Prostate gland (tissue), 2 donors: Measurements from ENCODE around the gene VSIG2. TPM values are rescaled to one million over a fixed set of nuclear protein-coding genes. Genes with fewer than 3 reads are reported as not detected.

ENCODE experiments used
- DNase-seq: peaks from one replicate; pipeline ENCODE4 v3.0.0-alpha.2; 2019; ENCODE audit warnings: low spot score
- H3K27ac ChIP-seq, 2 donors: fragments of 200-600 bp; sonication (generic); 2 replicates each; pipeline ENCODE4 v1.5.1; 2017 to 2019
- H3K27me3 ChIP-seq: fragments of 200-600 bp; sonication (generic); replicated peaks from 2 replicates; pipeline ENCODE4 v1.5.1; 2019; ENCODE audit not compliant: insufficient read depth
- H3K36me3 ChIP-seq, 2 donors: fragments of 200-600 bp; sonication (generic); 1 replicate in 1 of 2; 2 replicates in 1 of 2; pipeline versions ENCODE4 v1.5.1 to v1.8.1; 2017 to 2019
- H3K4me1 ChIP-seq: fragments of 200-600 bp; sonication (generic); replicated peaks from 2 replicates; pipeline ENCODE4 v1.5.1; 2019
- H3K4me3 ChIP-seq, 2 donors: fragments of 200-600 bp; sonication (generic); 2 replicates each; pipeline ENCODE4 v1.5.1; 2017 to 2019
- H3K9me3 ChIP-seq: fragments of 200-600 bp; sonication (generic); 2 replicates; pipeline ENCODE4 v1.5.1; 2017
- POLR2A ChIP-seq: fragments of 450-650 bp; IDR thresholded peaks from one replicate; pipeline ENCODE4 v1.6.1; 2016; ENCODE audit warnings: antibody characterized with exemption, mild to moderate bottlenecking
- POLR2AphosphoS5 ChIP-seq: sonication (generic); formaldehyde crosslinking; IDR thresholded peaks from one replicate; pipeline ENCODE4 v1.6.1; 2017; ENCODE audit warnings: antibody characterized with exemption
- WGBS: methylation state at CpG from one replicate; pipeline ENCODE4 v1.1.5; 2018; 5-methylcytosine and 5-hydroxymethylcytosine counted together
- intact Hi-C: fragments of 100-400 bp; cut with DNase I; formaldehyde crosslinking; loops from one replicate; pipeline ENCODE4 v1.14.2; 2022
- total RNA-seq, 2 donors: library from RNA; depleted of rRNA; stranded (reverse); fragments of >200 nt; gene quantifications; one replicate each; pipeline ENCODE4 v1.1.0, GENCODE V29; 2016
- TF ChIP-seq, protein P1 (sequence below), 4 experiments: fragments of 200-600 bp in 2 of 4; fragments of 450-650 bp in 2 of 4; sonication (generic) in 2 of 4; IDR thresholded peaks; 1 replicate in 3 of 4; 2 replicates in 1 of 4; pipeline ENCODE4 v1.5.1; 2016 to 2019; ENCODE audit warnings: antibody characterized with exemption in 4 of 4, mild to moderate bottlenecking in 2 of 4, moderate library complexity in 2 of 4

The VSIG2 gene
- total RNA-seq, 2 donors from 2014 or later: 28.2 to 38.6 TPM

DNA sequence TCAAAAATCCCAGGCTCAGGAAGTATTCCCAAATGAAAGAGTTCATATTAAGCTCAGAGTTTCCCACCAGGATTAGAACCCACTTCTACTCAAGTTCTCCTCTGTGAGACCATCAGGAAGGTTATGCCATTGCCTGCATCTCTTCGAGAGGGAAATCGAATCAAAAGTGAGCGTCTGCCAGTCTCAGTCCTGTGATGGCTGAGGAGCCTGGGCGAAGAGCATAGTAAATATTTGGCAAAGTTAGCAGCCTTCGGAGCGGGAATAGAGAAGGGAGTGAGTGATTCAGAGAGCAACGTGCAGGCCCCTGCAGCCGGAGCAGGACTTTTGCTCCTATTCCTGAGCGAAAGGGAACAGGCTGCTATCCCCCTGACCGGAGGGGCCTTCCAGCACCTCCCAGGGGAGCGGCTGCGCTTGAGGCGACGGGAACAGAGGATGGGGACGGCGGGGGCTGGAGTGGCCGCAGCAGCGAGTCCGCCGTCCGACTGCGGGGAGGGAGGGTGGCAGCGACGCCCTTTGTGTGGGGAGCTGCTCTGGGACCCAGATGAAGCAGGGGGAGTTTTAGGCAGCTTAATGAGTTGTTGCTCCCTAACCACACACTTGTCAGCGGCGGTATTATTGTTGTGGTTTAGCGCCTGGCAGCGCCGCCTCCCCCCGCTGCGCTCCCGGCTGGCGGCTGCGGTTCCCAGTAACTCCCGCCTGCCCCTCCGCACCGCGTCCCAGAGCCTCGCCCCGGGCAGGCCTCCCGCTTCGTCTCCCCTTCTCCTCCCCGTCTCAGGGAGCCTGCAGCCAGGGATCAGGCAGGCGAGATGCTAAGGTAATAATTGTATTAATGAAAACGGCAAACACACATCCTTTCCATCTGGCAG, 34.0 kb downstream of the VSIG2 start:
- intact Hi-C loops: no loop called here
- Histone ChIP-seq H3K9me3 (no peaks in the 10 kb centered on the region), H3K4me3 (peak overlapping the region; percentile 6 to 30), H3K4me1 (no peaks in the 10 kb centered on the region), H3K36me3 (no peaks in the 10 kb centered on the region), H3K27ac (no peak overlapping the region), H3K27me3 (no peaks in the 10 kb centered on the region)
- WGBS: under 1% methylated on average over 45 of the region's 45 CpGs
- TF ChIP-seq, protein P1, sequence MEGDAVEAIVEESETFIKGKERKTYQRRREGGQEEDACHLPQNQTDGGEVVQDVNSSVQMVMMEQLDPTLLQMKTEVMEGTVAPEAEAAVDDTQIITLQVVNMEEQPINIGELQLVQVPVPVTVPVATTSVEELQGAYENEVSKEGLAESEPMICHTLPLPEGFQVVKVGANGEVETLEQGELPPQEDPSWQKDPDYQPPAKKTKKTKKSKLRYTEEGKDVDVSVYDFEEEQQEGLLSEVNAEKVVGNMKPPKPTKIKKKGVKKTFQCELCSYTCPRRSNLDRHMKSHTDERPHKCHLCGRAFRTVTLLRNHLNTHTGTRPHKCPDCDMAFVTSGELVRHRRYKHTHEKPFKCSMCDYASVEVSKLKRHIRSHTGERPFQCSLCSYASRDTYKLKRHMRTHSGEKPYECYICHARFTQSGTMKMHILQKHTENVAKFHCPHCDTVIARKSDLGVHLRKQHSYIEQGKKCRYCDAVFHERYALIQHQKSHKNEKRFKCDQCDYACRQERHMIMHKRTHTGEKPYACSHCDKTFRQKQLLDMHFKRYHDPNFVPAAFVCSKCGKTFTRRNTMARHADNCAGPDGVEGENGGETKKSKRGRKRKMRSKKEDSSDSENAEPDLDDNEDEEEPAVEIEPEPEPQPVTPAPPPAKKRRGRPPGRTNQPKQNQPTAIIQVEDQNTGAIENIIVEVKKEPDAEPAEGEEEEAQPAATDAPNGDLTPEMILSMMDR (IDR thresholded peaks at IDR 0.05): no peak
- TF ChIP-seq POLR2A (no peak), POLR2AphosphoS5 (no peak)
- DNase-seq: no peak

DNA sequence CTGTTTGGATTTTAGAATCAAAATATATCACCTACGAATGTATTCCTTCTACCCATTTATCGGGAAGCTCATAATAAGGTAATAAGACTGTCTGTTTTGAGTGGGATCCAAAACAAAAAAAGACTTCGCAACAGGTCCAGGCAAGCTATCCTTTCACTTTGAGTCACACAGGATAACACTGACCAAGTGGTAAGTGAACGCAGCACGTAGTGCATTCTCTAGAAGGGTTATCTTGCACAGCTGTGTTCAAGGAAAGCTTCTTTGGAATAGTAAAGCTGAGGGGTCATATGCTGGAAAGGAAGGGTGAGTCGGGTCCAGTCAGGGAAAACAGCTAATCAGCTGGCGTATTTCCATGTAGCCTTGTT, 34.7 kb downstream of the VSIG2 start:
- TF ChIP-seq POLR2A (no peak), POLR2AphosphoS5 (no peak)
- TF ChIP-seq, protein P1 (IDR thresholded peaks at IDR 0.05): no peak

DNA sequence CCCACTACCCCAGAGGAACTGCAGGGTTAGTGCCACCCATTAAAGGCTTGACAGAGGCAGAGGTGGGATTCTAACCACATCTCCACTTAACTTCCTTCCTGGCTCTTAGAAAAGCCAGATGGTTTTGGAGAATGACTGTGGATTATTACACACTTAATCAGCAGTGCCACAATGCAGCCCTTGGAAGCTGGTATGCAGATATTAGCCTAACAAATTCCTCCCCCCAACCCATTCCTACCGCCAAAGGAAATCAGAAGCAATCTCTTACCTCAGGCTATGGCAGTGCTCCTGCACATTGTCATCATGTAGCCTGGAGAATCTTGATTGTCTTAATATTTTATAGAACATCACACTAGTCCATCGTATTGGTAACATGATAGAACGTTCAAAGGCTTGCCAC, 35.5 kb downstream of the VSIG2 start:
- WGBS: 45% methylated on average over 3 of the region's 3 CpGs
- DNase-seq: no peak
- Histone ChIP-seq H3K4me3 (no peak overlapping the region), H3K4me1 (no peaks in the 10 kb centered on the region), H3K36me3 (no peaks in the 10 kb centered on the region), H3K27me3 (no peaks in the 10 kb centered on the region), H3K27ac (no peak overlapping the region), H3K9me3 (no peaks in the 10 kb centered on the region)
- no peak for TF ChIP-seq POLR2AphosphoS5
- no peak for TF ChIP-seq POLR2A
- TF ChIP-seq, protein P1 (IDR thresholded peaks at IDR 0.05): no peak
- intact Hi-C loops: no loop called here

More for the DNA sequence above, 34.7 kb downstream of the VSIG2 start:
- DNase-seq: no peak
- intact Hi-C loops: no loop called here
- Histone ChIP-seq H3K9me3 (no peaks in the 10 kb centered on the region), H3K27ac (no peak overlapping the region), H3K36me3 (no peaks in the 10 kb centered on the region), H3K27me3 (no peaks in the 10 kb centered on the region), H3K4me3 (no peak overlapping the region), H3K4me1 (no peaks in the 10 kb centered on the region)
- WGBS: 28% methylated on average over 7 of the region's 7 CpGs

DNA sequence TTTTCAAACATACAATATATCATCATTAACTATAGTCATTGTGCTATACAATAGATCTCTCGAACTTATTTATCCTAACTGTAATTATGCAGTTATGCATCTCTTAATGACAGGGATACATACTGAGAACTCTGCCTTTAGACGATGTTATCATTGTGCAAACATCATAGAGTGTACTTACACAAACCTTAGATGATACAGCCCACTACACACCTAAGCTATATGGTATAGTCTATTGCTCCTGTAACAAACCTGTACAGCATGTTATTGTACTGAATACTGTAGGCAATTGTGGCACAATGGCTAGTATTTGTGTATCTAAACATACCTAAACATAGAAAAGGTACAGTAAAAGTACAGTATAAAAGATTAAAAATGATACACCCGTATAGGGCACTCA, 39.7 kb downstream of the VSIG2 start:
- Histone ChIP-seq H3K4me3 (no peak overlapping the region), H3K9me3 (no peaks in the 10 kb centered on the region), H3K27ac (no peak overlapping the region), H3K27me3 (no peaks in the 10 kb centered on the region), H3K36me3 (no peaks in the 10 kb centered on the region), H3K4me1 (no peaks in the 10 kb centered on the region)
- WGBS: 47% methylated on average over 3 of the region's 3 CpGs
- intact Hi-C loops: no loop called here
- DNase-seq: no peak
- TF ChIP-seq POLR2A (no peak), POLR2AphosphoS5 (no peak)
- TF ChIP-seq, protein P1 (IDR thresholded peaks at IDR 0.05): no peak

DNA sequence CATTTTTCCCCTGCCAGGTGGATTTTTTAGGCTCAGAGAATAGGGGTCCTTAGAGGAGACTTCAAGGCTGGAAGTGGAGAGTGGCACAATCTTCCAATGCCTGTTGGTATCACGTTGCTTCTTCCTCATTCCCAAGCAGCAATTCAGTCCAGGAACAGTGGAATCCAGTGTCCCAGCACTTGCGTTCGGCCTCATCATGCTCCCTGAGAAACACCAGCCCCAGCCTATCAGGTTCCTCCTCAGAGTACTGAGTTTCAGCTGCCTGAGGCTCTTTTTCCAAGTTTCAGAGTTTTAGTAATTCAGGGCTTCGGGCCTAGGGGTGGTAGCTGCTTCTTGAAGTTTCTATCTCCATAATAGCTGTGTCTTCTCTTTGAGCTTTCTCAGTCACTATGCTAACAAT, 44.2 kb downstream of the VSIG2 start:
- Histone ChIP-seq H3K4me3 (no peak overlapping the region), H3K36me3 (no peaks in the 10 kb centered on the region), H3K4me1 (no peaks in the 10 kb centered on the region), H3K9me3 (no peaks in the 10 kb centered on the region), H3K27ac (no peak overlapping the region), H3K27me3 (no peaks in the 10 kb centered on the region)
- TF ChIP-seq POLR2A (no peak), POLR2AphosphoS5 (no peak)
- TF ChIP-seq, protein P1 (IDR thresholded peaks at IDR 0.05): no peak
- intact Hi-C loops: no loop called here
- no peak for DNase-seq
- 81% methylated on average over 4 of the region's 4 CpGs for WGBS
